PFSK-1 (cell line): ENCODE data around the gene TRIM46.

Source experiments
- POLR2AphosphoS5 ChIP-seq: IDR thresholded peaks from 2 replicates; pipeline ENCODE4 v1.6.1; 2012; ENCODE audit warnings: low read depth, mild to moderate bottlenecking, control low read depth, low read length, moderate library complexity
- REST ChIP-seq, 2 experiments: IDR thresholded peaks; 2 replicates each; pipeline versions ENCODE4 v1.6.1 to v1.8.0; 2011 to 2012; ENCODE audit warnings: low read depth in 2 of 2, low read length in 2 of 2, control low read depth in 1 of 2, inconsistent platforms in 1 of 2, mild to moderate bottlenecking in 1 of 2, moderate library complexity in 1 of 2; ENCODE audit not compliant: insufficient read depth in 1 of 2
- SIN3A ChIP-seq: IDR thresholded peaks from 2 replicates; pipeline ENCODE4 v1.6.1; 2012; ENCODE audit warnings: mild to moderate bottlenecking, low read length, moderate library complexity, borderline replicate concordance; ENCODE audit not compliant: insufficient read depth
- TAF1 ChIP-seq: IDR thresholded peaks from 2 replicates; pipeline ENCODE4 v1.6.1; 2012; ENCODE audit warnings: low read length, control low read depth, borderline replicate concordance; ENCODE audit not compliant: insufficient read depth

TRIM46 gene

GRCh38 chr1:155228096-155228427, 54.4 kb downstream of the TRIM46 start:
- TF ChIP-seq POLR2AphosphoS5 = no peak
- no peak for TF ChIP-seq SIN3A
- no peak for TF ChIP-seq REST (IDR thresholded peaks at IDR 0.05; ENCODE audit: insufficient read depth in 1 of 2, low read depth in 2 of 2, low read length in 2 of 2)
- no peak for TF ChIP-seq TAF1
